GM21390 (cell line): ENCODE data around the gene MYMK.

ENCODE experiments used
- ATAC-seq: cut with Tn5 transposase; IDR thresholded peaks from one replicate; pipeline ENCODE4 v1.9.1; 2021; ENCODE audit not compliant: unreplicated experiment

MYMK gene

GRCh38 chr9:133519693-133520092 is 5.1 kb downstream of the MYMK start:
- ATAC-seq, result no peak

GRCh38 chr9:133518706-133519449 is 5.9 kb downstream of the MYMK start:
- no peak for ATAC-seq

DNA sequence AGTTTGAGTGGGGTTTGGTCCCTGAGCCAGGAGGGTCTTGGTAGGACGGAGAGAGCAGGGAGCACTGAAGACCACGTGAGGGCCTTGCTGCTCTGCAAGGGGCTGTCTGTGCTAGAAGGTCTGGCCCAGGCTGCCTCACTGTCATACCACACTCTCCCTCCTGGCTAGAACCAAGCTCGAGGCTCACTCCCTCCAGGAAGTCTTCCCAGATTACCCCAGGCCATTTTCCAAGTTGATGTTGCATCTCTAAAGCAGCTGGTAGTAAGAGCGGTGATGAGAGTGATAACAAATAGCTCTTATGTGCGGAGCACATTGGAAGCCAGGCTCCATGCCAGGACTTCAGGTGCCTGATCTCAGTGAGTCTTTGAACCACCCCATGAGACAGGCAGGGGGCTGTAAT is 6.6 kb downstream of the MYMK start:
- no peak for ATAC-seq

GRCh38 chr9:133517711-133518110 is 7.0 kb downstream of the MYMK start:
- no peak for ATAC-seq

GRCh38 chr9:133516961-133517350 is 7.8 kb downstream of the MYMK start:
- no peak for ATAC-seq

GRCh38 chr9:133516256-133516960 is 8.4 kb downstream of the MYMK start:
- ATAC-seq, result no peak

DNA sequence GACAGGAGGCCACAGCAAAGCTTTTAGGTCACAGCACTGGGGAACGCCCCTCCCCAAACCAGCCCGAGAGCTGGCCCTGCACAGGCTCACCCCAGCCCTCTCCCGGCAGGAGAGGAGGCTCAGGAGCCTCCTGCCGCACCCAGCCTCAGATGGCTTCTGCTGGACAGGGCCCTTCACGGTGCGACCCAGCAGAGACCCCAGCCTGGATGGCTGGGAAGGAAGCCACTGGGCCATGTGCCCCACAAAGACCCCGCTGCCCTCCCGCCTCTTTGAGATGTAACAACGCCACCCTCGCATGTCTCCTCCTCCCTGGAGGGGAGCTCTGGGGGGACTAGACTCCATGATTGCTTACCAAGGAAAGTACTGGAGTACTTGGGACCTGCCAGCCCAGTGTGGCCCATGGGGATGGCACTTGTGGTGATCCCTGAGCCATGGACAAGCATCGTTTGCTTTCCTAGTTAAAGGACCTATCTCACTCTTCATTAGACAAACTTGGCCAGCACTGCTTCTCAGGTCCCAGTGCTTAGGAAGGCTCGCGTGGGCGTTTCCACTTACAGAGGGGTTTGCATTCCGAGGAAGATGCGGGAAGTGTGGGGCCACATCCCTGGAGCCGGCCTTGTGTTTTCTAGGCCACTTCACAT is 9.0 kb downstream of the MYMK start:
- no peak for ATAC-seq

DNA sequence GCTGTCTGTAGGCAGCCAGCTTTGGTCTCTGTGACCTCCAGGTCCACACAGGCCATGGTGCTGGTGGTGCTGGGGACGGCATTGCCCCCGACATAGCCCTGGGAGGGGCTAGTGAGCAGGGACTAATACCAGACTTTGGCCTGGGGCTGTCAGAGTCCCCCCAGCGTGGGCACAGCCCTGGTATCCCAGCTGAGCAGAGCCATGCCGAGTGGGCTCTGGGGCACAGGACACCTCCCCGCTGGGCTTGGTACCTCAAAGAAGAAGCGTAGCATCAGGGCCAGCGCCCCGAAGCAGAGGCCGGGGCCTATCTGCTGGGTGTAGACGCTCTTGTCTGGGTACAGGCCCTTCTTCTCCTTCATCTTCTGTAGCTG is 9.5 kb downstream of the MYMK start:
- ATAC-seq, result no peak

DNA sequence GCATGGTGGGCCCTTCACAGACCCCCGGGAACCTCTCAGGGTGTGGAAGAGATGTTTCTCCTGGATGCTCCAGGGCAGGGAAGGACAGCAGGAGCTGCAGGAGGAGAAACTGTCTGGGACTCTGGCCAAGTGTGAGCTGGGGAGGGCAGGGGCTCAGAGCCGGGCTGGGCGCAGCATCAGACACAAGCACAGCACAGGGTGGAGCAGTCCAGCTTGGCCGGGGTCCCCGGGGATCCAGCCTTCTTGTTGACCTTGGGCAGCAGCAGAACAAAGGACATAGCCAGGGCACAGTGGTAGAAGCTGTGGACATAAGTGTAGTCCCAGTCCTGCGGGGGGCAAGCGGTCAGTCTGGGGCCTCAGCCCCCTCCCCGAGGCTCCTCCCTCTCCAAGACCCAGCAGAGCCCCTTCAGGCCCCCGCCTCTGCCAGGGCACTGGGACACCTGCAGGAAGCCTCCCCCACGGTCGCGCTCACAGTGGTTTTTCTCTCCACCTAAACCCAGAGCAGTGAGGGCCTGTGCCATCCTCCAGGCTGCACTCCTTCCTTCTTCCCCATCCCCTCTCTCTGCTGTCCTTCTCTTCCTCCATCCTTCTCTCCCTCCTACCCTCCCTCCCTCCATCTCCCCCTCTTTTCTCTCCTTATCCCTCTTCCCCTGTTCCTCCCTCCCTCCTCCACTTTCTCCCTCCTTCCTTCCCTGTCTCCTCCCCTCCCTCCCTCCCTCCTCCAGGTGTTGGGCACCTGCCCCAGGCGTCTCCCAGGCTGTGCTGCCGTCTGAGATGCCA is 10.1 kb downstream of the MYMK start:
- no peak for ATAC-seq

GRCh38 chr9:133513214-133514100 is 11.3 kb downstream of the MYMK start:
- no peak for ATAC-seq

- ATAC-seq, result no peak
Observed at GRCh38 chr9:133512253-133513213, 12.2 kb downstream of the MYMK start.

GRCh38 chr9:133511607-133512006 is 13.2 kb downstream of the MYMK start:
- no peak for ATAC-seq

DNA sequence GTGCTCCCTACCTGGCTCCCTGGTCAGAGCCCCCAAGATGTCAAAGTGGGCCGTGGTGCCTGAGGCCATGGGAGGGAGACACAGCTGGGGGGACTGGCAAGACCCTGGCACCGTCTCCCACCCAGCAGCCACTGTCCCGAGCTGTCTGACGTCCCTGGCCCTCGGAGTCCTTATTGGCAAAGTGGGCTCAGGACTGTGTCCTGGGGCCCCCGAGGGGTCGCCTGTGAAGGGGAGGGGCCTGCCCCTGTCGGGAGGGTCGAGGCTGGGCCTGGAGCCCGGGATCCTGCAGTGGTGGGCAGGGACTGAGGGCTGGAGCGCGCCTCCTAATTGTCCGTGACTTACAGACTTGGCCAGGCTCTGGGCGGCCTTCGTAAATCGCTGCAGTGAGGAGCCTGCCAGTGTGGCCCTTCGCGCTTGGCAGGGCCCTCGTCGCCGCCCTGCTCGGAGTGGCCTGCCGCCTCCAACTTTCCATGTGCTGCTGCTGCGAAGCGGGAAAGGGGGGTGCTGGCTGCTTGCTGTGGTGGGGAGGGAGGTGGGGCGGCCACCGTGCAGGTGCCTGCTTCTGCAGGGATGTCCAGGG is 13.7 kb downstream of the MYMK start:
- ATAC-seq, result no peak

DNA sequence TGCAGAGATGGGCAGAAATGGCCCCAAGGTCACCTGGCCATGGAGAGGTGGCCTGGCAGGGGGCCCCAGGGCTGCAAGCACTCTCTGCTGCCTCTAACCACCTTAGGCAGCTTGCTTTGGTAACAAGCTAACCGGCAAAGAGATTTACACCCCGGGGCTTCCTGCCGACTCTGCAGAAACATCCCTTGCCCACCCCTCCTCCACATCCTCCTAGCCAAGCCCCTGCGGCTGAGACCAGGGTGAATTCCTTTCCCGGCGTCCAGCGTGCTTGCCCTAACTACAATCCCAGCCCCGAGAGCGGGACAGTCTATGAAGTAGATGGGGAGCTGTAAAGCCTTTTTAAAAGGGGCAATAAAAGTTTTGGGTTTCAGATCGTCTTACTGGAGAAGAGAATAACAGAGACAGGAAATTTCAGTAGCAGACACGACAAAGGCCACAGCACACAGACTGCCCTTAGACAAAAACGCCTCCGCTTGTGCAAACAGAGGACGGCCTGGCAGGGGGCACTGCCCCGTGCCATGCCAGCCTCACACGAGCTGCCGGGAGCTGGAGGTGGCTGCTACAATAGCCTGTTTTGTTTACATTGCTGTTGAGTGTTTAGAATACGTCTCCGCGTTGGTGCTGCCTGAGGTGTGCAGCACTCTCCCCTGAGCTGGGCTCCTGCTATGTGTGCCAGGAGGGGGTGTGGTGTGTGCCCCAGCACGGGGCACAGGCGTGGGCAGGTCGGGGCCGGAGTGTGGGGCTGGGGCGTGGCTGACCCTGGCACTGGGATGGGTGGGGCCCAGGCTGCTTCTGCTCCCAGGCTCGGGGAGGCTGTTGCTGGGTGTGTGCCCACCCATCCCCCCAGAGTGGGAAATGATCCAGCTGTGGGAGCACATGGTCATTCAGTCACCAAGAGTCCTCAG is 15.3 kb downstream of the MYMK start:
- ATAC-seq, result no peak

- ATAC-seq, result no peak
Observed at GRCh38 chr9:133508046-133508445, 16.7 kb downstream of the MYMK start.

DNA sequence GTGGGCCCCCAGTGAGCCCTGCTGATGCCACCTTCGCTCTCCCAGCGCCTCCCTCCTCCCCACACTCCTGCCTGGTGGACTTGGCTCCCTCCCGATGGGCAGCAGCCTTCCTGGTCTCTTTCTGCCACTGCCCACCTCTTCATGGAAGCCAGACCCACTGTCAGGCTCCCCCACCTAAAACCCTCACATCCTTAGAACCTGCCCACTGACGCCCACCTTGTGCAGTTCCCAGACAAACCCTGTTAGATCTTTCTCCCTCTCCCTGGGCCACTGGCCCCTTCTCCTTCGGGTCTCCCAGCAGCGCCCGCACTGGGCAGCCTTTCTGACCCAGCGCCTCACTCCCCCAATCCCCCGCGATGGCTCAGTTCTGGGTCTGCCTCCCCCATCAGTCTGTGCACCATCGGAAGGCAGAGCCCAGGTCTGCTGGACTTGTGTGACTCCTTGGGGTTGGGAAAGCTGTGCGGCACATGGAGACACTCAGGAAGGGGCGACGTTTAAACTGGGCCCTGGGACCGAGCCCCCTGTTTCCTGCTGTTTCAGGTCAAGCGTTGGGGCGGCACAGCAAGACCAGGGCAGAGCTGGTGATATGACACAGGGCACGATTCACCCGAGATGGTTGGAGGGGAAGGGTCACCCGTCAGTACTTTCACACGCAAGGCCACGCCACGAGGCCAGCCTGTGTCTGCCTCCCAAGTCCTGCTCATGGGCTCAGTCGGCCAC is 17.4 kb downstream of the MYMK start:
- ATAC-seq, result no peak

DNA sequence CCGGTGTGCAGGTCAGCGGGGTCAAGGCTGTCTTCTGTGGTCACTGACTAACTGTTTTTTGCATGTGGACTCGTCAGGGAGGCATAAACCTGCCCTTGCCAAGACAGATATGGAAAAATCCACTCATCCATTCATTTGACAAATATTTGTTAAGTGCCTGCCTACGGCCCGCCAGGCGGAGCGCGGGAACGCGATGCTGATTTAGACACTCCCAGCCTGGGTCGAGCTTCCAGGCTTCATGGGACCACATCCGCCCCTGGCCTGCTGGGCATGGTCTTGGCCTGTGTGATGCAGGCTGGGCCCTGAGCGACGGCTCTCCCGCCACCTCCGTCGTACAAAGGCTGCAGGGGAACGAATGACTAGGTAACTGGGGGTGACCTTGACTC is 18.1 kb downstream of the MYMK start:
- ATAC-seq, result no peak
